K562 (cell line): ENCODE data around the gene LAMB4. TPM values are rescaled to one million over a fixed set of nuclear protein-coding genes. Genes with fewer than 3 reads are reported as not detected.
A peak's percentile ranks its signal among the peaks of the same experiment; 100 is the strongest.

Source experiments
- HEY1 ChIP-seq: fragments of 250-450 bp; sonication (Bioruptor Pico); IDR thresholded peaks from 2 replicates; pipeline ENCODE4 v1.5.0; 2020; ENCODE audit warnings: mild to moderate bottlenecking, moderate library complexity, borderline replicate concordance
- KLF13 ChIP-seq: fragments of 450-650 bp; IDR thresholded peaks from 2 replicates; pipeline ENCODE4 v1.6.1; 2016; ENCODE audit warnings: missing genetic modification characterization, low read depth, mild to moderate bottlenecking, missing compliant biosample characterization, moderate library complexity, borderline replicate concordance
- NONO ChIP-seq, 2 experiments: fragments of 200-400 bp in 1 of 2; fragments of 450-650 bp in 1 of 2; formaldehyde crosslinking in 1 of 2; IDR thresholded peaks; 2 replicates each; pipeline ENCODE4 v1.6.1; 2017; ENCODE audit warnings: low read depth in 2 of 2, mild to moderate bottlenecking in 2 of 2, moderate library complexity in 2 of 2, low read length in 1 of 2
- NR1H2 ChIP-seq: sonication (generic); formaldehyde crosslinking; IDR thresholded peaks from 2 replicates; pipeline ENCODE4 v1.4.0; 2020; ENCODE audit warnings: mild to moderate bottlenecking, missing genetic modification reagents
- TAF1 ChIP-seq: IDR thresholded peaks from 2 replicates; pipeline ENCODE4 v1.6.1; 2011; ENCODE audit warnings: mild to moderate bottlenecking, low read length, moderate library complexity; ENCODE audit not compliant: insufficient read depth, control insufficient read depth, severe bottlenecking; ENCODE audit errors: extremely low read depth
- polyA plus RNA-seq, 8 experiments: library from polyadenylated mRNA; depleted of rRNA in 4 of 8; stranded (reverse) in 5 of 8; unstranded in 3 of 8; fragments of >200 nt; fragmentation: Nextera tagmentation in 2 of 8; fragmentation: Illumina TruSeq in 1 of 8; extraction: Ambion mirVana in 2 of 8; extraction: Trizol in 1 of 8; gene quantifications; 2 replicates each; pipeline versions ENCODE4 v1.2.1 to v1.2.3, GENCODE V29; 2011 to 2014; ENCODE audit warnings: inconsistent platforms in 1 of 8, missing spikeins in 1 of 8
- total RNA-seq, 7 experiments: library from RNA; depleted of rRNA in 6 of 7; stranded (reverse); fragments of >200 nt in 6 of 7; fragmentation: Illumina TruSeq in 2 of 7; extraction: Trizol in 2 of 7; gene quantifications; 2 replicates each; pipeline versions ENCODE4 v1.2.1 to v1.2.3, GENCODE V29; 2011 to 2021; ENCODE audit warnings: low replicate concordance in 1 of 7
- TF ChIP-seq, protein P1 (sequence below): IDR thresholded peaks from 3 replicates; pipeline ENCODE4 v1.6.1; 2011; ENCODE audit warnings: borderline replicate concordance, mild to moderate bottlenecking, moderate library complexity; ENCODE audit not compliant: insufficient read length; ENCODE audit errors: extremely low read depth
- TF ChIP-seq, protein P2 (sequence below): fragments of 450-650 bp; IDR thresholded peaks from 2 replicates; pipeline ENCODE4 v1.6.1; 2017; ENCODE audit warnings: antibody characterized with exemption, mild to moderate bottlenecking
- TF ChIP-seq, protein P3 (sequence below): fragments of 450-650 bp; formaldehyde crosslinking; IDR thresholded peaks from 2 replicates; pipeline ENCODE4 v1.4.0; 2022; ENCODE audit warnings: mild to moderate bottlenecking, moderate library complexity
- TF ChIP-seq, protein P4 (sequence below), 2 experiments: fragments of 450-650 bp; formaldehyde crosslinking in 1 of 2; IDR thresholded peaks; 2 replicates each; pipeline versions ENCODE4 v1.4.0 to v1.6.1; 2014 to 2020; ENCODE audit warnings: mild to moderate bottlenecking in 2 of 2, borderline replicate concordance in 1 of 2, low read depth in 1 of 2

Gene LAMB4
- total and polyA plus RNA-seq, 9 of the 15 experiments (the other 6 are each of a cell fraction or from before 2014, with no cell fraction given): 0.06 to 0.13 (median 0.07) TPM; not detected in 6

DNA sequence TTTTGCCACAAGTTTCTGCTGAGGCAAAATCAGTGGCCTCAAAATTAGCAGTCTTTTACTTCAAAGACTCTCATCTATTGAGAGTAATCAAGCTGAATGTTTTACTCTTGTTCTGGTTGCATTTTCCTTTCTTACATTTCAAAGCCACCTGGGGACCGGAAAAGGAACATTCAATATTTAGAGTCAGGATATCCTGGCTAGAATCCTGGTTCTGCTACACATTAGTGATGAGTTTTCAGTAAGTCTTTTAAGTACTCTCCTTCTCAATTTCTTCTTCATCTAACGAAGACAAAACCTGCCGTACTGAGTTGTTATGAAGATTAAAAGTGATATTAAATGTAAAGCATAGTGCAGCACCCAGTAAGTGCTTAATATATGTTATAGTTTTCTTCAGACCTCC is 52.5 kb downstream of the LAMB4 start (continued):
- TF ChIP-seq, protein P1, sequence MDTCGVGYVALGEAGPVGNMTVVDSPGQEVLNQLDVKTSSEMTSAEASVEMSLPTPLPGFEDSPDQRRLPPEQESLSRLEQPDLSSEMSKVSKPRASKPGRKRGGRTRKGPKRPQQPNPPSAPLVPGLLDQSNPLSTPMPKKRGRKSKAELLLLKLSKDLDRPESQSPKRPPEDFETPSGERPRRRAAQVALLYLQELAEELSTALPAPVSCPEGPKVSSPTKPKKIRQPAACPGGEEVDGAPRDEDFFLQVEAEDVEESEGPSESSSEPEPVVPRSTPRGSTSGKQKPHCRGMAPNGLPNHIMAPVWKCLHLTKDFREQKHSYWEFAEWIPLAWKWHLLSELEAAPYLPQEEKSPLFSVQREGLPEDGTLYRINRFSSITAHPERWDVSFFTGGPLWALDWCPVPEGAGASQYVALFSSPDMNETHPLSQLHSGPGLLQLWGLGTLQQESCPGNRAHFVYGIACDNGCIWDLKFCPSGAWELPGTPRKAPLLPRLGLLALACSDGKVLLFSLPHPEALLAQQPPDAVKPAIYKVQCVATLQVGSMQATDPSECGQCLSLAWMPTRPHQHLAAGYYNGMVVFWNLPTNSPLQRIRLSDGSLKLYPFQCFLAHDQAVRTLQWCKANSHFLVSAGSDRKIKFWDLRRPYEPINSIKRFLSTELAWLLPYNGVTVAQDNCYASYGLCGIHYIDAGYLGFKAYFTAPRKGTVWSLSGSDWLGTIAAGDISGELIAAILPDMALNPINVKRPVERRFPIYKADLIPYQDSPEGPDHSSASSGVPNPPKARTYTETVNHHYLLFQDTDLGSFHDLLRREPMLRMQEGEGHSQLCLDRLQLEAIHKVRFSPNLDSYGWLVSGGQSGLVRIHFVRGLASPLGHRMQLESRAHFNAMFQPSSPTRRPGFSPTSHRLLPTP: no peak
- TF ChIP-seq TAF1 (no peak), NONO (IDR thresholded peaks at IDR 0.05; ENCODE audit: low read depth in 2 of 2, low read length in 1 of 2) (no peak), NR1H2 (CRISPR knock-in tag) (no peak), KLF13 (tag) (no peak), HEY1 (no peak)
- TF ChIP-seq, protein P2, sequence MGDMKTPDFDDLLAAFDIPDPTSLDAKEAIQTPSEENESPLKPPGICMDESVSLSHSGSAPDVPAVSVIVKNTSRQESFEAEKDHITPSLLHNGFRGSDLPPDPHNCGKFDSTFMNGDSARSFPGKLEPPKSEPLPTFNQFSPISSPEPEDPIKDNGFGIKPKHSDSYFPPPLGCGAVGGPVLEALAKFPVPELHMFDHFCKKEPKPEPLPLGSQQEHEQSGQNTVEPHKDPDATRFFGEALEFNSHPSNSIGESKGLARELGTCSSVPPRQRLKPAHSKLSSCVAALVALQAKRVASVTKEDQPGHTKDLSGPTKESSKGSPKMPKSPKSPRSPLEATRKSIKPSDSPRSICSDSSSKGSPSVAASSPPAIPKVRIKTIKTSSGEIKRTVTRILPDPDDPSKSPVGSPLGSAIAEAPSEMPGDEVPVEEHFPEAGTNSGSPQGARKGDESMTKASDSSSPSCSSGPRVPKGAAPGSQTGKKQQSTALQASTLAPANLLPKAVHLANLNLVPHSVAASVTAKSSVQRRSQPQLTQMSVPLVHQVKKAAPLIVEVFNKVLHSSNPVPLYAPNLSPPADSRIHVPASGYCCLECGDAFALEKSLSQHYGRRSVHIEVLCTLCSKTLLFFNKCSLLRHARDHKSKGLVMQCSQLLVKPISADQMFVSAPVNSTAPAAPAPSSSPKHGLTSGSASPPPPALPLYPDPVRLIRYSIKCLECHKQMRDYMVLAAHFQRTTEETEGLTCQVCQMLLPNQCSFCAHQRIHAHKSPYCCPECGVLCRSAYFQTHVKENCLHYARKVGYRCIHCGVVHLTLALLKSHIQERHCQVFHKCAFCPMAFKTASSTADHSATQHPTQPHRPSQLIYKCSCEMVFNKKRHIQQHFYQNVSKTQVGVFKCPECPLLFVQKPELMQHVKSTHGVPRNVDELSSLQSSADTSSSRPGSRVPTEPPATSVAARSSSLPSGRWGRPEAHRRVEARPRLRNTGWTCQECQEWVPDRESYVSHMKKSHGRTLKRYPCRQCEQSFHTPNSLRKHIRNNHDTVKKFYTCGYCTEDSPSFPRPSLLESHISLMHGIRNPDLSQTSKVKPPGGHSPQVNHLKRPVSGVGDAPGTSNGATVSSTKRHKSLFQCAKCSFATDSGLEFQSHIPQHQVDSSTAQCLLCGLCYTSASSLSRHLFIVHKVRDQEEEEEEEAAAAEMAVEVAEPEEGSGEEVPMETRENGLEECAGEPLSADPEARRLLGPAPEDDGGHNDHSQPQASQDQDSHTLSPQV: 0 out of 2 replicates have a peak, but pooled peaks have one; percentile 30
- TF ChIP-seq, protein P3, sequence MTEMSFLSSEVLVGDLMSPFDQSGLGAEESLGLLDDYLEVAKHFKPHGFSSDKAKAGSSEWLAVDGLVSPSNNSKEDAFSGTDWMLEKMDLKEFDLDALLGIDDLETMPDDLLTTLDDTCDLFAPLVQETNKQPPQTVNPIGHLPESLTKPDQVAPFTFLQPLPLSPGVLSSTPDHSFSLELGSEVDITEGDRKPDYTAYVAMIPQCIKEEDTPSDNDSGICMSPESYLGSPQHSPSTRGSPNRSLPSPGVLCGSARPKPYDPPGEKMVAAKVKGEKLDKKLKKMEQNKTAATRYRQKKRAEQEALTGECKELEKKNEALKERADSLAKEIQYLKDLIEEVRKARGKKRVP: no peak
- TF ChIP-seq, protein P4, sequence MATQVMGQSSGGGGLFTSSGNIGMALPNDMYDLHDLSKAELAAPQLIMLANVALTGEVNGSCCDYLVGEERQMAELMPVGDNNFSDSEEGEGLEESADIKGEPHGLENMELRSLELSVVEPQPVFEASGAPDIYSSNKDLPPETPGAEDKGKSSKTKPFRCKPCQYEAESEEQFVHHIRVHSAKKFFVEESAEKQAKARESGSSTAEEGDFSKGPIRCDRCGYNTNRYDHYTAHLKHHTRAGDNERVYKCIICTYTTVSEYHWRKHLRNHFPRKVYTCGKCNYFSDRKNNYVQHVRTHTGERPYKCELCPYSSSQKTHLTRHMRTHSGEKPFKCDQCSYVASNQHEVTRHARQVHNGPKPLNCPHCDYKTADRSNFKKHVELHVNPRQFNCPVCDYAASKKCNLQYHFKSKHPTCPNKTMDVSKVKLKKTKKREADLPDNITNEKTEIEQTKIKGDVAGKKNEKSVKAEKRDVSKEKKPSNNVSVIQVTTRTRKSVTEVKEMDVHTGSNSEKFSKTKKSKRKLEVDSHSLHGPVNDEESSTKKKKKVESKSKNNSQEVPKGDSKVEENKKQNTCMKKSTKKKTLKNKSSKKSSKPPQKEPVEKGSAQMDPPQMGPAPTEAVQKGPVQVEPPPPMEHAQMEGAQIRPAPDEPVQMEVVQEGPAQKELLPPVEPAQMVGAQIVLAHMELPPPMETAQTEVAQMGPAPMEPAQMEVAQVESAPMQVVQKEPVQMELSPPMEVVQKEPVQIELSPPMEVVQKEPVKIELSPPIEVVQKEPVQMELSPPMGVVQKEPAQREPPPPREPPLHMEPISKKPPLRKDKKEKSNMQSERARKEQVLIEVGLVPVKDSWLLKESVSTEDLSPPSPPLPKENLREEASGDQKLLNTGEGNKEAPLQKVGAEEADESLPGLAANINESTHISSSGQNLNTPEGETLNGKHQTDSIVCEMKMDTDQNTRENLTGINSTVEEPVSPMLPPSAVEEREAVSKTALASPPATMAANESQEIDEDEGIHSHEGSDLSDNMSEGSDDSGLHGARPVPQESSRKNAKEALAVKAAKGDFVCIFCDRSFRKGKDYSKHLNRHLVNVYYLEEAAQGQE (IDR thresholded peaks at IDR 0.05; ENCODE audit: borderline replicate concordance): 0 out of 2 replicates have a peak, but pooled peaks have one; percentile 1
- TF ChIP-seq, protein P4 (CRISPR knock-in tag; IDR thresholded peaks at IDR 0.05; ENCODE audit: low read depth): no peak
